NCI-H187 (cell line): Measurements from ENCODE around the gene PKLR.
A peak's percentile ranks its signal among the peaks of the same experiment; 100 is the strongest.
"Not testable (repeated sequence)": the region's sequence is repeated elsewhere in the genome, so short reads cannot be mapped to it uniquely, and the experiment has no call there.

Experiments used
- DNase-seq, 2 experiments: peaks; one replicate each; lab custom pipeline; 2025; lab: John Stamatoyannopoulos, UW

Gene PKLR

GRCh38 chr1:155318082-155318481 is 16.8 kb upstream of the PKLR start:
- no peak for DNase-seq

GRCh38 chr1:155316922-155317321 is 15.7 kb upstream of the PKLR start:
- no peak for DNase-seq

- no peak for DNase-seq
Observed at GRCh38 chr1:155313261-155313660, 12.0 kb upstream of the PKLR start.

- no peak for DNase-seq
Observed at GRCh38 chr1:155309423-155310021, 8.3 kb upstream of the PKLR start.

- peak; percentile 99 to 100 for DNase-seq
Observed at GRCh38 chr1:155308493-155309422, 7.5 kb upstream of the PKLR start, which contains the start of gene FDPS. FDPS (plus strand) TSS chr1:155308866; CDS start chr1:155309790, 924 bp downstream.

GRCh38 chr1:155307247-155307740 is 6.1 kb upstream of the PKLR start:
- DNase-seq = no peak

GRCh38 chr1:155305881-155306391 is 4.7 kb upstream of the PKLR start:
- DNase-seq = no peak

- no peak for DNase-seq
Observed at GRCh38 chr1:155304558-155305063, 3.4 kb upstream of the PKLR start.

GRCh38 chr1:155300553-155301329 is 497 bp downstream of the PKLR start:
- DNase-seq = no peak

- no peak for DNase-seq
Observed at GRCh38 chr1:155300024-155300423, 1.2 kb downstream of the PKLR start.

GRCh38 chr1:155297384-155297783 is 3.9 kb downstream of the PKLR start:
- DNase-seq = no peak

GRCh38 chr1:155296661-155297060 is 4.6 kb downstream of the PKLR start:
- DNase-seq = no peak

GRCh38 chr1:155295942-155296267 is 5.3 kb downstream of the PKLR start:
- DNase-seq = no peak

- no peak for DNase-seq
Observed at GRCh38 chr1:155295183-155295941, 5.9 kb downstream of the PKLR start.

GRCh38 chr1:155294520-155295182 is 6.6 kb downstream of the PKLR start:
- DNase-seq = no peak

GRCh38 chr1:155293086-155293749 is 8.0 kb downstream of the PKLR start:
- DNase-seq = no peak

- not testable (repeated sequence) for DNase-seq
Observed at GRCh38 chr1:155291006-155291405, 10.2 kb downstream of the PKLR start.

- no peak for DNase-seq
Observed at GRCh38 chr1:155287987-155288543, 13.2 kb downstream of the PKLR start.

- no peak for DNase-seq
Observed at GRCh38 chr1:155286544-155286943, 14.7 kb downstream of the PKLR start.

GRCh38 chr1:155285631-155286044 is 15.6 kb downstream of the PKLR start:
- no peak for DNase-seq
